NCI-H82 treated with DMSO at 0.1 percent for 48 hours (cell line): ENCODE results near the gene SYTL2.

Experiments
- DNase-seq: peaks from one replicate; lab custom pipeline; 2025; ENCODE audit not compliant: unreplicated experiment; lab: John Stamatoyannopoulos, UW

Gene SYTL2

GRCh38 chr11:85766721-85767161, 44.2 kb downstream of the SYTL2 start:
- no peak for DNase-seq

- DNase-seq = no peak
These were observed 46.1 kb downstream of the SYTL2 start for GRCh38 chr11:85764796-85765195.

DNA sequence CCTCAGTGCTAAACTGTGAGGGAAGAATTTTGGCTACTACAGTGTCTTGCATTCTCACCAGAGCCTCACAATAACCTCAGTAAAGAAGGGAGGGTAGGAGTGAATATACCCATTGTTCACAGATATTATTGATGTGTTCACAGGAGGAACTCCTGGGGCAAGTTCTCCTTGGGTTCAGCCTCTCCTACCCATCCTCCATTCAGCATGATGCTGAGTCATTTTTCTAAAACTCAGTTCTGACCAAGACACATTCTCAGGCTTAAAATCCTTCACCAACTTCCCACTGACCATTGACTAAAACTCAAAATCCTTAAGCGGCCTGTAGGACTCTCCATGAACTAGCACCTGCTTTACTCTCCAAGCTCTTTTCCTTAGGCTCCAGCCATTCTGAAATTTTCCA, 48.7 kb downstream of the SYTL2 start:
- no peak for DNase-seq

- DNase-seq = no peak
These were observed 51.0 kb downstream of the SYTL2 start for GRCh38 chr11:85759915-85760314.

DNA sequence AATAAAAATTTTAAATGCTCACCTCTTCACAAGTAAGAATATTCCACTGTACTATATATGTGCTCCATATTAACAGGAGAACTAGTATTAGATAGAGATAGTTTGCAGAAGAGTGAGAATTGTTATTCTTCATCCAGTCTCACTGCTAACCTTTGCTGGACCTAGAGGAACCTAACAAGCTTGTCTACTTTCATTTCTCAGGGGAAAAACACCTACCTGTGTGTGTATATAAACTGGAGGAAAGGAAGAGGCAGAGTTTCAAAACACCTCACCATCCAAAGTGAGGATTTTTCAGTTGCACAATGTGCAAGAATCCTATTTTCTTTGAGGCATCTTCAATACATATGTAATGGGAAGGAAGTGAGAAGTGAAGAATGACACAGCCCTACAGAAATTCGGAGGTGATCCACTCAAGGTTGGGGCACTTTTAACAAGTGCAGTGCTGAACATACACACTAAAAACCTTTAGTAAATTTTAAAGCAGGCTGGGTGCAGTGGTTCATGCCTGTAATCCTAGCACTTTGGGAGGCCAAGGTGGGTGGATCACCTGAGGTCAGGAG, 52.4 kb downstream of the SYTL2 start:
- DNase-seq = no peak

DNA sequence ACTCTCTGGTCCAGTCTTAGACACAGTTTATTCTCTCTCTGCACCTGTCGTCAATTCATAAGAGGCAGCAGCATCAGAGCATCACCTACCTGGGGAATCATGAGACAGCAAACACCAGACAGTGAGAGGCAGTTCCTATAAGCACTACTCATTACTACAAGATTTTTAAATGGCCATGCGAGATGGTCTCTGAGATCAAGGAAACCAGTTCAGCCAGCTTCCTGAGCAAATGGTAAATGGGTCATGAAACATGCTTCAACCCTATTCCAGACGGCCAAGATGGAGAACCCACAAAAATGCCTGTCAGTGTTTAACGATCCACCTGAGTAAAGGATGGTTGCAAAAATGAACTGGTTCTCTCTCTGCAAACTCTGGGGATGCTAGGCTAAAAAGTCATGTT, 52.9 kb downstream of the SYTL2 start:
- DNase-seq = no peak

GRCh38 chr11:85756401-85757200, 54.3 kb downstream of the SYTL2 start:
- DNase-seq = no peak

DNA sequence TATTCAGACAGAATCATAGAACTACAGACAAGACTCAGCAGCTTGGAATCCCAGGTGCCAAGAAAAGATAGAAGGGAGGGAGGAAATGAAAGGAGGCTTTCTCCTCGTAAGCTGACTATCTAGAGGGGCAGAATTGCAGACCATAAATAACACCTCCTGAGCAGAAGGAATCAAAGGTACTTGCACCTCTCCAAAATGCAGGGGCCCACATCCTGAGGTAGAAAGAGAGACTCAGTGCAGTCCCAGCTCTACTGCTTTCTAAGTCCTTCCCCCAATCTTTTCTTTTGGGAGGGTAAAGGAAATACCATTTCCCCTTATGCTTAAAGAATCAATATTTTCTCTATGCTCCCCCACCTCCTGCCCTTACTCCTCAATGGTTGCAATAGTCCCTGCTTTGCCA, 55.2 kb downstream of the SYTL2 start:
- DNase-seq = no peak

GRCh38 chr11:85755285-85755684, 55.7 kb downstream of the SYTL2 start:
- no peak for DNase-seq

GRCh38 chr11:85752890-85753581, 57.9 kb downstream of the SYTL2 start:
- no peak for DNase-seq

GRCh38 chr11:85752201-85752889, 58.6 kb downstream of the SYTL2 start:
- DNase-seq = no peak

- no peak for DNase-seq
These were observed 59.2 kb downstream of the SYTL2 start for GRCh38 chr11:85751724-85752123.

- no peak for DNase-seq
These were observed 60.3 kb downstream of the SYTL2 start for GRCh38 chr11:85750646-85751045.

GRCh38 chr11:85749884-85750283, 61.1 kb downstream of the SYTL2 start:
- DNase-seq = no peak

- DNase-seq = no peak
These were observed 61.6 kb downstream of the SYTL2 start for GRCh38 chr11:85749287-85749834.

DNA sequence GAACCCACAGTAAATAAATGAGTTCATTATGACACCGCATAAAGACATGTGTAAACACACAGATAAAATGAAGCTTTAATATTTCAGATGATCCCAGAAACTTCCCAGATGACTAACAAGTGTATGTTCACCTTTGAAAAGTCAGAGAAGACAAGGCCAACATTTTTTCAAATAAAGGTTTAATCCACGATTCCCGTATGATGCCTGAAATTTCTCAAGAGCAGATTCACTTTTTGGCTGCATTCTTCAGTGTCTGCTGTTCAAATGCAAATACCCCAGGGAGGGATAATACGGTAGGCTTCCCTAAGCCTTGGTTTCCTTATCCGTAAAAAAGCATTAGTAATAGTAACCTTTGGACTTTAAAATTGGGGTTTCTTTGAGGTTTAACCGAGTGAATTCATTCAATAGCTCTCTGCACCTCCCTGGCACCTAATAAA, 62.5 kb downstream of the SYTL2 start:
- DNase-seq = no peak

GRCh38 chr11:85746670-85747069, 64.3 kb downstream of the SYTL2 start:
- DNase-seq = no peak

DNA sequence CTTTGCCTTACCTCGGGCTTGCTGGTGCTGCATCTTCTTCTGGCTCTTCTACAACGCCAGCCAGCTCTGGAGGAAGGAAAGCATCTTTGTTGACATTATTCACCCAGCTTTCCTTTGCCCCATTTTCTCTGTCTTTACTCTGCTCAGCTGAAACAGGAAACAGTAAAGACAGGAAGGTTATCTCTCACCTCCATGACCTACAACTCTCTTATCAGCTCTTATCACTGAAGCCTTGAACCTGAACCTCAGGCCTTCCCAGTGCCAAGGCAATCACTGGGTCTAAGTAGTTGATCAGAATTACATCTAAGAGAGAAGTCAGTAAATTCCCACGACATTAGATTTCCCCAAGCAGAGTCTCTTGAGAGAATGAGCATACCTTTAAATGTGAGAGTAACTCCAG, 65.3 kb downstream of the SYTL2 start:
- DNase-seq = no peak

GRCh38 chr11:85742873-85743275, 68.1 kb downstream of the SYTL2 start:
- DNase-seq = no peak

GRCh38 chr11:85742348-85742747, 68.6 kb downstream of the SYTL2 start:
- no peak for DNase-seq
